ENCODE data around the gene LMLN.

- TF ChIP-seq CTCF (conservative IDR thresholded peaks at IDR 0.05; ENCODE audit: low read length) = no peak
- no peak for TF ChIP-seq EZH2phosphoT487 (IDR thresholded peaks at IDR 0.05; ENCODE audit: borderline replicate concordance)
These were observed 132.3 kb downstream of the LMLN start for GRCh38 chr3:198092276-198092675.
